A549 (cell line): ENCODE results near the gene PLK1.

ENCODE experiments used
- BCL3 ChIP-seq: fragments of >200 bp; sonication (Bioruptor Twin); formaldehyde crosslinking; IDR thresholded peaks from 3 replicates; pipeline ENCODE4 v1.6.1; 2016
- CEBPB ChIP-seq, 2 experiments: fragments of >200 bp in 1 of 2; sonication (Bioruptor Twin) in 1 of 2; formaldehyde crosslinking in 1 of 2; IDR thresholded peaks; 2 replicates each; pipeline ENCODE4 v1.6.1; 2012 to 2016
- CHD2 ChIP-seq: fragments of 150-350 bp; IDR thresholded peaks from 2 replicates; pipeline ENCODE4 v1.6.1; 2014; ENCODE audit warnings: low read length; ENCODE audit not compliant: partially characterized antibody
- CTCF ChIP-seq: fragments of >200 bp; sonication (Bioruptor Twin); formaldehyde crosslinking; IDR thresholded peaks from 3 replicates; pipeline ENCODE4 v1.5.1; 2016
- GATA3 ChIP-seq: IDR thresholded peaks from 2 replicates; pipeline ENCODE4 v1.6.1; 2012; ENCODE audit warnings: borderline replicate concordance
- HMGXB4 ChIP-seq: fragments of 250-450 bp; sonication (Bioruptor Pico); IDR thresholded peaks from 2 replicates; pipeline ENCODE4 v1.5.0; 2021; ENCODE audit warnings: mild to moderate bottlenecking, moderate library complexity, borderline replicate concordance
- MAZ ChIP-seq: fragments of 150-350 bp; IDR thresholded peaks from 2 replicates; pipeline ENCODE4 v1.6.1; 2014; ENCODE audit warnings: antibody characterized with exemption, low read depth, low read length, borderline replicate concordance
- MYC ChIP-seq: IDR thresholded peaks from 2 replicates; pipeline ENCODE4 v1.6.1; 2012; ENCODE audit warnings: mild to moderate bottlenecking, inconsistent platforms, low read length, improper control_type of control experiment, borderline replicate concordance
- PHF8 ChIP-seq: fragments of 200-600 bp; sonication (generic); IDR thresholded peaks from 2 replicates; pipeline ENCODE4 v1.6.1; 2016; ENCODE audit warnings: low read depth, mild to moderate bottlenecking, antibody characterized with exemption, moderate library complexity, borderline replicate concordance
- RAD21 ChIP-seq, 2 experiments: fragments of >200 bp in 1 of 2; sonication (Bioruptor Twin) in 1 of 2; formaldehyde crosslinking in 1 of 2; IDR thresholded peaks in 1 of 2; conservative IDR thresholded peaks in 1 of 2; 2 replicates in 1 of 2; 3 replicates in 1 of 2; pipeline ENCODE4 v1.6.1; 2012 to 2018; ENCODE audit warnings: inconsistent platforms in 1 of 2
- SMC3 ChIP-seq: fragments of >200 bp; sonication (Bioruptor Twin); formaldehyde crosslinking; IDR thresholded peaks from 3 replicates; pipeline ENCODE4 v1.6.1; 2018; ENCODE audit warnings: inconsistent platforms
- USF2 ChIP-seq: fragments of 450-650 bp; IDR thresholded peaks from 2 replicates; pipeline ENCODE4 v1.6.1; 2014; ENCODE audit warnings: antibody characterized with exemption

- TF ChIP-seq CTCF, result no peak
- no peak for TF ChIP-seq CHD2
- TF ChIP-seq USF2, result no peak
- TF ChIP-seq SMC3, result no peak
- TF ChIP-seq BCL3, result no peak
- no peak for TF ChIP-seq RAD21 (conservative IDR thresholded peaks at IDR 0.05 in 1 of 2, IDR thresholded peaks at IDR 0.05 in 1 of 2)
- TF ChIP-seq CEBPB (IDR thresholded peaks at IDR 0.05), result no peak
- no peak for TF ChIP-seq MAZ
- TF ChIP-seq HMGXB4, result no peak
- no peak for TF ChIP-seq MYC
- no peak for TF ChIP-seq GATA3
- no peak for TF ChIP-seq PHF8
Measured at GRCh38 chr16:23667355-23667659, 11.4 kb upstream of the PLK1 start.
